DMS114 treated with DMSO at 0.1 percent for 48 hours (cell line): ENCODE results near the gene NUDT22.
"Not testable (repeated sequence)": the region's sequence is repeated elsewhere in the genome, so short reads cannot be mapped to it uniquely, and the experiment has no call there.

Experiments
- DNase-seq: peaks from one replicate; lab custom pipeline; 2025; ENCODE audit not compliant: unreplicated experiment; lab: John Stamatoyannopoulos, UW

NUDT22 gene

GRCh38 chr11:64241241-64241490, 15.1 kb downstream of the NUDT22 start:
- peak; percentile 97 for DNase-seq

DNA sequence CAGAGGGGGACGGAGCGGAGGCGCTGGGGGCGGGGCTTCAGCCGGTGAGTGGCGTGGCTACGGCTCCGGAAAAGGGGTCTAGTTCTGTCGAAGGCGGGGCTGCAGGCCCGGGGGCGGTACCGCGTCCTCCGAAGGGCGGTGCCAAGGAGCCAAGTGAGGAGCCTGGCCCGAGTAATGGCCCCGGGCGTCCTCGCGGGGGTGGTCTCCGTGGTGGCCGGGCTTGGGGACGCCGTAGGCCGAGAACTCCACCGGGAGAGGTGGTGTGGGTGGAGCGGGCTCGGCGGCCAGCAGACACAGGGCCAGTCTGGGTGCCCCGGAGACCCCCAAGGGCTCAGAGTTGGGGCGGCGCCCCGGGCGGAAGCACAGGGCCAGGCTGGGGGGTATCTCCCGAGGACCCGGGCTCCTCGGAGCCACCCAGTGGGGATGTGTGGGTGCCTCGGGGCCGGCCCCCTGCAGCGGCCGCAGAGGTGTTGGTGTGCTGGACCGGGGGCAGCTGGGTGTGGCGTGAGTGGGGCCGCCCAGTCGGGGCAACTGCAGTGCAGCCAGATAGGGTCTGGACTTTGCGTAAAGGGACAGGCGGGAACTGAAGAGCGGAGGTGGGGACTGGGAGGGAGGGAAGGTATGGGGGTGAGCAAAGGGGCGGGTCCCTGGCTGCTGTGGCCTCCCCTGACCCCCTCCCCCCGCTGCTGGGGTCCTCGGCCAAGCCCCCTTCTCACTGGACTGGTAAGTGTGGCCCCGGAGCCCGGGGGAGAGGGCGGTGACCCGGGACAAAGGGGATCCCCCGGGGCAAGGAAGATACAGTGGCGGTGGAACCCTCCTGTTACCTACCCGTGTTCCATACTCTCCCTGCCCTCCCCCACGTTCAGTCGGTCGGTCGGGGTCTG, 15.7 kb downstream of the NUDT22 start:
- peak; percentile 27 for DNase-seq

GRCh38 chr11:64243236-64243854, 17.3 kb downstream of the NUDT22 start:
- DNase-seq, result no peak

DNA sequence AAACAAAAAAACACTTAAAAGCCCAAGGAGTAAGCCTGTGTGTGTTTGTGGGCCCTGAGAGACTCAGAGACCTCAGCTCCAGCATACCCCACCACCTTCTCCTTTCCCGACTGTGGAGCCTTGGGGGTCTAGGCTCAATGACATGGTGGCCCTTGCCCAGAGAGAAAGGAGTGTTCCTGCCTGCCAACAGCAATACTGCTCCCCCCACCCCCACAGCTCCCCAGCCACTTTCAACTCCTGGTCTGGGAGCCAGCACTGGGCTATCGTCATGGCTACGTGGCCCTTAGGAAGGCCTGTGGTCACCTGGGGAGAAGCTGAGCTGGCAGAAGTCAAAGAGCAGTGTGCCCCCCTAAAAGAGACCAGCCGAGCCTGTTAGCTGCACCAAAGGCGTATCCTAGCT, 18.0 kb downstream of the NUDT22 start:
- no peak for DNase-seq

DNA sequence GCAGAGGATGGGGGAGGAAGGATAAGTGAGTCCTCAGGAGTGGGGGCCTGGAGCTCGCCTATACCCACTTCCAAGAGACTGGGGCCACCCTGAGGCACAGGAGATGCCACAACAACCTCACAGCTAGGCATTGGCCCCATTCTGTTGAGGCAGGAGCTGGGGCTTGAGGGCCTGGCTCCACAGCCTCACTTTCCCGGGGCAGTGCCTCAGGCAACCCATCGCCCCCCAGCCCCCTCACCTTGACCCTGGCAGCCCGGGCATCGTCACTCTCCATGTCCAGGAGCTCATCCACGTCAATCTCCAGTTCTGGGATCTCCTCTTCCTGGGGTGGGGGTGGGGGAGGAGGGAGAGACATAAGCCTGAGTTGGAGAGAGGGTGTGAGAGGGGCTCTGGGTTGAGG, 18.9 kb downstream of the NUDT22 start:
- DNase-seq, result no peak

- DNase-seq, result no peak
Observed at GRCh38 chr11:64245401-64245796, 19.3 kb downstream of the NUDT22 start.

- no peak for DNase-seq
Observed at GRCh38 chr11:64245797-64246620, 19.9 kb downstream of the NUDT22 start.

- DNase-seq, result not testable (repeated sequence)
Observed at GRCh38 chr11:64246621-64246870, 20.5 kb downstream of the NUDT22 start.

GRCh38 chr11:64246871-64247728, 21.0 kb downstream of the NUDT22 start, which contains the start of gene PPP1R14B:
TSS of gene PPP1R14B (minus strand) at chr11:64246943. CDS start at chr11:64246673, 270 bp downstream.
- DNase-seq, result peak; percentile 71

GRCh38 chr11:64247729-64248531, 21.9 kb downstream of the NUDT22 start:
- no peak for DNase-seq

DNA sequence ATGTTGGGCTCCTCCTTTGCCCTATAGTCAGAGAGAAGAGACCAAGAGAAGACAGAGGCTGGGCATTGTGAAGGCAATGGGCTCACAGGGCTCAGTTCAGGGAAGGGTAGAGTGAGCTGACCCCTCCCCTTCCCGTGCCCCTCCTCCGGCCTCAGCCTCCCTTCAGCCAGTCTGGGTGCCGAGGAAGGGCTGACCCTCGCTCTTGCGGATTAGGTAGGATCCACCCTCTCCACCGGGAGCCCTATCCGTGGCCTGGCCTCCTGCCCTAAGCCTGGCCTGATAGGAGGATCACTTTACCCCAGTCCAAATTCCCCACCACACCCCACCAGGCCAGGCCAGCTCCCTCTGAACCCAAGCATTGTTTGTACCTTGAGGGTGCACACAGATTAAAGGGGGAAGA, 22.5 kb downstream of the NUDT22 start:
- DNase-seq, result no peak

DNA sequence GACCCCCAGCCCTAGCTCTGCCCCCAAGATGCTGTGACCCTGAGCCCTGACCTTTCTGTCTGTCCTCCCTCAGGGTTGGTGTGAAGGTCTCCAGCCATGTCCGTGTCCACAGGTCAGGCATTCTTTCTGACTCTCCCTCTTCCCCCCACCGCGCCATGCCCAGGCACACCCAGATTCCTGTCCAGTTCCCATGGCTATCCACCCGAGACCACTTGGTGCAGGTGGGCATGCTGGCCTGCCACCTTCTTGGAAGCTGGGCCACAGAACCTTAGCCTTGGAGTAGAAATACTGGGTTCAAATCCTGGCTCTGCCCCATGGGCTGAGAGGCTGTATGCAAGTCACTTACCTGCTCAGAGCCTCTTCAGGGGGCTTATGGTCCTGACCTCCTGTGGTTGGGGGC, 23.0 kb downstream of the NUDT22 start:
- DNase-seq, result no peak

DNA sequence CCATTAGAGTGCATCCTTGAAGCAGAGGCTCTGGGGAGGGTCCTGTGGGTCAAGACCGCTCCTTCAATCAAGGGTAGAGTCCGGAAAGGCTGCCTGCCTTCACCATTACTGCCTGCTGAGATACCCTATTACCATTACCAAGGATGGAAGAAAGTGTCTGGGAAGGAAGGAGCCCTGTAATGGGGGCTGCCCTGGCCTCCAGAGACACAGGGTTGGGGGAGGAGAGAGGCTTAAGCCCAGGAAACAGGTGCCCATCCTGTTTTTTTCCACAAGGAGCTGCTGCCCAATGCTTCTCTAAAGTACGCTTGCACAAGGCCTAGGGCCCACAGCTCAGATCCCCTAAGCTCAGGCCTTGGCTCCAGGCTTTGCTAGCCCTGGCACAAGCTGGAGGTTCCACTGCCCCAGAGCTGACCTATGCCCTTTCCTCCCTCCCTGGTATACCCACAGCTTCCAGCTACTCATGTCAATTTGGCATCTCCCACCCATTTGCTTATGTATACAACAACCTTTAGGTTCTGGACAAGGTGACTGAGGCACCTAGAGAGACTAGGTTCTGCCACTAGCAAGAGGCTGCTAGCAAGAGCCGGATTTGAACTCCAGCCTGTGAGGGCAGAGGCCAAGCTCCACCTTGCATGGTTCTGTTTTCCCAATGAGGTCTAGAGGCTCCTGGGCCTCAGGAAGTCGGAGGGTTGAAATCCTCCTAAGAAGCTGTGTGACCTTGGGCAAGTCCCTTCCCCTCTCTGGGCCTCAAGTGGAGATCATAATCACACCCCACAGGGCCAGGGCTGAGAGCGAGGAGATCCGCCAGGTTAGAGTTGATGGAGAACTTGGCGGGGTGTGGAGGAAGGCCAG, 23.7 kb downstream of the NUDT22 start:
- DNase-seq, result no peak

DNA sequence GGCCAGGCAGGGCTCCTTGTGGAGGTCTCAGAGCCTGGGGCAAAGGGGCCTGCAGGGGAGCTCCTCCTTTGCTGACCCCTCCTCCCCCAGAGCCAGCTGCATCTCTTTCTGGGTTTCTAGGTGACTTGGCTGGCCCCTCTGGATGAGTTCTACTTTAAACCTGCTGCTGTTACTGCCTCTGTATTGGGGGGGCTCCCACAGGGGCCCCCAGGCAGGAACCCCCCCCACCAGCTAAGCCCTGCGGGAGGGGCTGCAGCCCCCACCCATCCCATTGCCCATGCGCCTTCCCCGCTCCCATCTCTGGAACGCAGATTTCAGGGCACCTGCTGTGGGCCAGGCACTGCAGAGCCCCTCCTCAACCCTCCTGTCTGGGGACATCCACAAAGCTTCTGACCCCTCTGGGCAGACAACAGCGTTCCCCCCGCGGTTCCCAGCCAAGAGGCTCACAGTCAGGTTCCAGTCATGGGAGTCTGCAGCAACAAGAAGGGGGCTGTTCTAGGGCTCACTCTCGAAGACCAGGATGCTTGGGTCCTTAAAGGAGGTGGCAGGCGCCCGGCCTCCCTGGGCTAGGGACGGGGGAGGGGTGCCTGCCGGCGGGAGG, 24.4 kb downstream of the NUDT22 start:
- no peak for DNase-seq

- peak; percentile 39 for DNase-seq
Observed at GRCh38 chr11:64251016-64251752, 25.1 kb downstream of the NUDT22 start, which contains the start of gene PLCB3. TSS of gene PLCB3 (plus strand) at chr11:64251530. CDS start at chr11:64251650, 120 bp downstream.

DNA sequence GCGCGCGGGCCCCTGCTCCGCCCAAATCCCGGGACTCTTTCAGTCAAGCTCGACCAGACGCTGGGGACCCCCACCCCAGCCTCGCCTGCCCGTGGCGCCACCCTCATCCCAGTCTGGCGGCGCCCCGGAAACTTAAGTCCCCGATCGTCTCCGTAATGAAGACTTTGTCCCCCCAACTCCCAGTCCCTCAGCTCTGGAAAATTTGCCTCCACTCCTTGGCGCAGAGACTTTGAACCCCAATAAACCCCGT, 25.6 kb downstream of the NUDT22 start:
- no peak for DNase-seq

DNA sequence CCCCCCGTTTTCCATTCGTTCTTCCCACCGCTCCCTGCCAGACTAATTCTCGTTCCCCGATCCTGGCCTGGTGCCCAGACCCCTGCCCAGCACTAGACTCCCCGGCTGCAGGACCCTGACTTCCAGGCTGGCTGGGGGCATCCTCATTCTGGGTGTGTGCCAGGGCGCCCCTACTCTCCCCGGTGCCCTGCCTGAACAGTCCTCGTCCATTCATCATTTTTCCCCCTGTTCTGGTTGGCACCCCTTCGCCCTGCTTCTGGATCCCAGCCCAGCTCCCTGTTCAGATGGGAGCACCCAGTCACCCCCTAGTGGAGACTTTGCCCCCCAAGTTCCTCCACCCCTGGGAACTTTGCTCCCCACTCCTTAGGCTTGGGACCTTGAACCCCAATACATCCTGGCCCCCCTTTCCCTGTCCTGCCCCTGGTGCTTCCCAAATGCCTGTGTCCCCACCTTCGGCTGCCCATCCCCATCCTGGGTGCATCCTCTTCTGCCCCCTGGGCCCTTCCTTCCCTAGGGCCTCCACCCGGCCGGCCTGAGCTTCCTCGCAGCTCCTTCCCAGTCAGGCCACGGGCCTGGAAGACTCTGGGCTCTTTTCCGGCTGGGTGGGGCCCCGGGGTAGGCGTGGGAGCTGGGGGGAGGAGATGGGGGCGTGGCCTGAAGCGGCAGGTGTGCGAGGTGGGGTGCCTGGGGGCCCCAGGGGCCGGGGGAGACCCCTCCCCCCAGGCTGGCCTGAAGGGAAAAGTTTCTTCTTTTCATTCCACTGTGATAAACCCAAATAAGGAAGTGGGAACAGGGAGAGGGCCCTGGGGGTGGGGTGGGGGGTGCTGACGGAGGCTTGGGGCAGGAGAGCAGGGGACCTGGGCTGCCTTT, 26.2 kb downstream of the NUDT22 start:
- DNase-seq, result no peak

DNA sequence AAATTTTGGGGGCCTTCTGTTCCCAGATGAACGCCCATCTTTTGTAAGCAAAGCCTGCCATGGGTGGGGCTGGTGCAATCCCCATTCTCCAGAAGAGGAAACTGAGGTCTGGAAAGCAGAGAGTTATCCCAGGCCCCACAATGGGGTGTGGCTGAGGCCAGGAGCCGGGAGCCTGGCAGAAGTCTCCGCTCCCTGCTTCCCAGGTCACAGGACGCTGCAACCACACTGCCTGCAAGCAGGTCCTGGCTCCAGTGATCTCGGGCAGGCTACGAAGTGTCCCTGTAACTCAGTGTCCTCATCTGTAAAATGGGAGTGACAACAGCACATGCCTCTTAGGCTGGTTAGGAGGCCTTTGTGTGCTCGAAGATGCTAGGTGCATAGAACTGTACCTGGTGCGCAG, 27.0 kb downstream of the NUDT22 start:
- no peak for DNase-seq
